GM19193 (cell line): ENCODE results near the gene ATP6V0D1.

ENCODE experiments used
- POLR2A ChIP-seq: IDR thresholded peaks from 4 replicates; pipeline ENCODE4 v1.6.1; 2011; ENCODE audit not compliant: insufficient read depth, insufficient read length; ENCODE audit errors: extremely low read depth

ATP6V0D1 gene

DNA sequence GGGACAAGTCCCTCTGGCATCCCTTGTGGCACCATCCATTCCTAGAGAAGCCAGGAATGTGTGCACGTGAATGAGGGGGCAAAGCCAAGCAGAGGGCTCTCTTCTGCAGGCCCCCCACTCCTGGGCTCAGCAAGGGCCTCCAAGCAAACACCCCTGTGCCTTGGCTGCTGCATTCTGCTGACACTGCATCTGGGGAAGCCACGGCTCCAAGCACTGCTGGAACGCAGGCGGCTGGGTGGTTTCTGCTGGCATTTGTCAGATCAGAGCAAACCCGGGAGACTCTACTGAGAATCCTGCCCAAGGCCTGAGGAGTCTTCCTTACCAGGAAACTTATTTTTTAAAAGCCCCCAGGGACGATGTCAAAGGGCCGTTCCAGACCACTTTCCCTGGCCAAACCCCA is 23.3 kb downstream of the ATP6V0D1 start:
- no peak for TF ChIP-seq POLR2A

DNA sequence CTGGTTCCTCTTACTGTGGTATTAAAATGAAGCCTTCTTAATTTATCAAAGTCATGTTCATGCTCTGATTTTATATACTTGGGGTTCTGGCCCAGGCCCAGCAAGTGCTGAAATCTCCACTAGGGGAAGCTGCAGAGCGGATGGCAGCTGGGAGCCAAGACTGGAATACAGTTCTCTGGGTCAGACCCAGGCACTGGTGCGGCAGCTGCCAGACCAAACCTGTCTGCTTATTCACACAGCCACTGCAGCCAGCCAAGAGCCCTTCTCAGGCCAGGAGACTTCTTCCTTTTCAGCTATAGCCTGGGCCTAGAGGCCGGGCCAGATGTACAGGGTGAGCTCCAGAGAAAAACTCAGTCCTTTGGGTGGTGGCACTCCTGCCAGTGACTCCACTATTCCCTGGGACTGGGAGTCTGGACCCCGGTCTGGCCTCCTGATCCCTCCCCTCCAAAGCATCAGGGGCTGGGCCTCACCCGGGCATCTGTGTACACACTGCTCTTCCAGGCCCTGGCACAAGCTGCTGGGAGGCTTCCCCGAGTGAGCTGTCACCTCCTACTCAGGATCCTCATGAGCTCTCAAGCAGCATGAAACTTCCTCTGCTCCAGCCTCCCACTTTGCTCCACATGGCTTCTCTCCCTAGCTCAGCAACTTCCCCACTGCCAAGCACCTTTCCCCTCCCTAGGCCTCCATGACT is 24.4 kb downstream of the ATP6V0D1 start:
- no peak for TF ChIP-seq POLR2A

DNA sequence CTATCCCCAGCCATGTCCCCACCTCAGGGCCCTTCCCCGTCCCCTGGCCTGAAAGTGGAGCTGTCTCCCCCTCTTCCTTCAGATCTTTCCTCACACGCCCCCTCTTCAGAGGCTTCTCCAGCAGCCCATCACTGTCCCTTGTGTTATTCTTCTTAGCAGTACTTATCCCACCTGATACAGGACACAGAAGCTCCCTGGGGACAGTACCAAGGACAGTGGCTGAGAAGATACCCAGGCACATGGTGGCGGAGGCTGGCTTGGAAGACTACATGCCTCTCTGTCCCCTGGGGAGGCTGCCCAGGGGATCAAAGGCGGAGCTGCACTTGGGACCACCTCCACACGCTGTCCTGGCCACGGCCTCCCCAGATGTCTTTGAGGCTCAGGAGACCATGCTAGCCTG is 26.1 kb downstream of the ATP6V0D1 start:
- TF ChIP-seq POLR2A: no peak

DNA sequence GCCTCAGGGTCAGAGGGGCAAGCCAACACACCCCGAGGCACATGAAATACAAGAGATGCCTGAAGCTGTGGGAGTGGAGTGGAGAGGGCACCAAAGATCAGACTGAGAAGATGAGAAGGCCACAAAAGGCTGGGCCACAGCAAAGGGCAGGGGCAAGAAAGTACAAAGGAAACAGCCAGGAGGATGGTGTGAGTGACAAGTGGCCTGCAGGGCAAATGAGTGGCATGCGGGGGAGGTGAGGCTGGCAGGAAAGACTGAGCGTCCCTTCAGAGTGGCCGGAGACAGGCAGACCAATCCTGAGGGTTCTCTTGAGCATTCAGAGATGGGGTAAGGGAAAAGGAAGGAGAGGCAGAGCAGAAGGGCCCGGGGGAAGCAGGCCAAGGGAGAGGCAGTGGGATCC is 26.9 kb downstream of the ATP6V0D1 start:
- no peak for TF ChIP-seq POLR2A

DNA sequence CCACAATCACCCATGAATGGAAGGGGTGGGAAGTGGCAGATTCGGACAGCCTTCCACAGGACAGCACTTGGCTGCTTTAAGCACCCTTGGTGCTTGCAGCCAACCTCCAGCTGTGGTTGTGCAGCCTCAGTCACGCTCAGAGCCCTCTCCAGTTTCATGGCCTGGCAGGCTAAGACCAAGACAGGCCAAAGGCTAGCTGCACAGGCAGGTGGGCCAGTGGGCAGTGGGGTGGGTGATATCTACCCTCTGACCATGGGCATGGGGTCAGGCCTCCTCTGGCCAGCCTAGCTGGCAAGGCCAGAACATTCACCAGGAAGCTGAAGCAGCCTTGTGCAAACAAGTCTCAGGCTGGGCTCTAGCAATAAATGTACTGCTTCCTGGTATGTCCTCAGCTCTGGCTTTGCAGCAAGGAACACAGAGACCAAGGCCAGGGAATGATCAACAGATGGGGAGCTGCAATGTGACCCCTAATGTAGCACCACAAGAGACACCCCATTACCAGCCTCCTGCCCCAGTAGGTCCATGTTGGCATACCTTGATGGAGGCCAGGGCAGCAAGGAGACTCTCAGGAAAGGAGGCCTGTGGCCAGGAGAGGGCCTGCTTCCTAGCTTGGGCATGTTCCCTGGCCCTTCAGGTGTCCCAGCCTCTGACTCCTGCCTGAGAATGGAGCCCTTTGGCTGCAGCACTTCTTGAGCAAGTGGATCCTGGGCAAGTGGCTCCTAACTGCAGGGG is 29.1 kb downstream of the ATP6V0D1 start:
- no peak for TF ChIP-seq POLR2A

DNA sequence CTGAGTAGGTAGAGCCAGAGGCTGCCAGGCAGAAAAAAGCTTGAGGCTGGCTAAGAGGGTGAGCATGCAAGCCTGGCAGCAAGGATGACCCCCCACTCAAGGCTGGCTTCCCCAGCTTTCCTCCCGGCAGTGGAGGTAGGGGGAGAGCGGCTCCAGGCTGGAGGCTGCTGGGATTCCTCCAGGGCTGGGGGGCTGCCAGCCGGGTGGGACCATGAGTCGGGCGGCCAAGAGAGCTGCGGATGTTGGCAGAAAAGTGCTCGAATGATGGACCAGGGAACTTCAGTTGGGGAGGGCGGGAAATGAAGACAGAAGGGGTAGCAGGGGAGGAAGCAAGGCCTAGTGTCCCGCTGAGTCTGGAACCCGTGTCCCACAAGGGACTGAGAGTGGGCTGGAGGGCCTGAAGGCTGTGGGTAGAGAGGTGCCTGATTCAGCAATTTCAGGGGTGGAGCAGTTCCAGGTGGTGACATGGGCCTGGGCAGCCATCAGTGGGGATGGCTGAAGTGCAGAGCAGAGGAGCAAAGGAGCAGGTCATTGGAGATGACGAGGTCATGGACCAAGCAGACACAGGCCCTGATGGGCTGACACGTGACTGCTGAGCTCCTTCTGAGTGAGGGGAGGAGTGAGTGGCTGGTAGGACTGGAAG is 29.8 kb downstream of the ATP6V0D1 start:
- no peak for TF ChIP-seq POLR2A

DNA sequence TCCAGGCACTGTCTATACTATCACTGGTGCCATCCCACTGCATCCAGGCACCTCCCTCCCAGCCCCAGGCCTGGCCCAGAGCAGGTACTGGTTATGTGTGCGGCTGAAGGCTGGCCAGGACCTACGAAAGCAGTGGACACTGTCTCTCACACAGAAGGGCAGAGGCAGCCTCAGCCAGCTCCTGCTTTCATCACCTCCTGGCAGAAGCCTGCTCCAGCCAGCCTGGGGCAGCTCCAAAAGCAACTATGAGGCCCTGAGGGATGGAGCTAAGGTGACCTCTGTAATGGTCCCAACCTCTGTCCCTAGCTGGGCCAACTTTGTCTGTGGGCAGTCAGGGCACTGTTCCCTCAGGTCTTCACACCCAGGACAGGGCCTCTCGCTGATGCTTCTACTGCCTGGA is 31.2 kb downstream of the ATP6V0D1 start:
- TF ChIP-seq POLR2A: no peak

DNA sequence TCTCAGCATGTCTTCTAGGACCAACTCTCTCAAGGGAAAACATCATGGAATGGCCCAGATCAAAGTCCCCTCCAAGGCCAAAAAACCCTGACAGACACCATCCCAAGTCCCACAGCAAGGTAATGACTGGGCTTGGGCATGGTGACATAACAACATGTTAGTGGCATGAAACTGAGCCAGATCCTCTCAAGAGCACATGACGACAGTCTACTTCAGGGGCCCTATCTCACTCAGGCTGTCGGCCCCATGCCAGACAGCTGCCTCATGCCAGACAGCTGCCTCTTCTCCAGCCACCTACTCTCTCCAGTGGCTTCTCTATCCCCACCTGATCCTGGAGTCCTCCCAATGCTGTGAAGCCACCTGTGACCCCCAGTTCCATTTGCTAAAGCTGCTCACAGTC is 31.6 kb downstream of the ATP6V0D1 start:
- TF ChIP-seq POLR2A: no peak

DNA sequence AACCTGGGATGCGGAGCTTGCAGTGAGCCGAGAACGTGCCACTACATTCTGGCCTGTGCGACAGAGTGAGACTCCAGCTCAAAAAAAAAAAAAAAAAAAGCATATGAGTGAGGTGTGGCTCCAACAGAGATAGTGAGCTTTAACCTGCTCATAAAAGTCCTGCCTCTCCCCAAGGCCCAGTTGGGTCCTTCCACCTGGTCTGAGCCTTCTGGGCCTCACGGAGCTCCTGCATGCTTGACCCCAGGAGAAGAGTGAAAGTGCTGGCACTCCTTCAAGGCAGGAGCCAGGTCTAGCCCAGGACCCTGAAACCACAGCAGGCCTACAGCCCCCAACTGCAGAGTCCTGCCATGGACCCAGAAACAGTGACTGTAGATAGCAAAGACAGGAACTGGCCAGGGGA is 32.4 kb downstream of the ATP6V0D1 start:
- no peak for TF ChIP-seq POLR2A

DNA sequence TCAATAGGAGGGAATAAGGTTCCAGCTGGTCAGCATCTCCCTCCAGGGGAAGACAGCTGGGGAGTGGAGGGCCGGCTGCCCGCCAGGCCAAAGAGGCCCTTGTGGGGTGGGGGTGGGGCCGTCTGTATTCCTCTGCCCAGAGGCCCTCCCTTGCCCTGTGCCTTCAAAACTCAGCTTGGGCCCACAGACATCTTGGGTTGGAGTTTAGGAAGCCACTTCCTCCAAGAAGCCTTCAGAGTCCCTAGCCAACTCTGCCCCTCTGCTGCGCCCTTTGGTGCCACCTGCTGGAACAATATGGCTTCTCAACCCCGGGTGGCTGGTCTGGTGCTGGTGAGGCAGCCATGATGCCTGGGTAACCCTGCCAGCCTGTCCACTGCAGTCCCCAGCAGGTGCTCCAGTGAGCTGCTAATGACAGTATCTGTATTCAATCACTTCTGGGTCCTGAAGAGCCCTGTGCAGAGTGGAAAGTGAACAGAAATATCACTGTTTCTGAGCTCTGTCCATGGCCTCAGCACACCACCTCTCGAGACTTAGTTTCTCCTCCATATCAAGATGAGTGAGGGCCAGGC is 33.4 kb downstream of the ATP6V0D1 start:
- no peak for TF ChIP-seq POLR2A

DNA sequence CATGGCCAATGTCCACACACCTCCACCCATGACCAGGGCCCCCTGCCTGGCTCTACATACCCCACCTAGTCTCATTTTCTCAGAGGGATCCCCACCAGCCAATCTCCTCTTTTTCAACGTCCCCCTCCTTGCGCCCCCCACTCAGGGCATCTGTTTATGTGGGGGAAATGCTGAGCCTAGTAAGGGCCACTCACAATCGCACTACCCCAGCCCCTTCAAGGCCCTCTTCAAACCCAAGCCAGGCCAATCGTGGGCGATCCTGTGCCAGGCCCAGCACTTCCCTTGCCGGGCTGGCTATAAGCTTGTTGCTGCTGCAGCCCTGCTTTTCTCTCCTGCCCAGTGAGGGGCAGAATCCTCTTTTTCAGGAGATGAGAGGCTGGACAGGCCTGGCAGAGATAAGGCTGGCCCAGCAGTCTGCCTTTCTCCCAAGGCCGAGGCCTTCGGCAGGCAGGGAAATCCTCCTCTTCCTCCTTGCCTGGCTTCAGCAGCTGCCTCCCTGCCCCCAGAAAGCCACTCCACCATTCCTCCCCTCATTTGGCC is 33.9 kb downstream of the ATP6V0D1 start:
- no peak for TF ChIP-seq POLR2A

DNA sequence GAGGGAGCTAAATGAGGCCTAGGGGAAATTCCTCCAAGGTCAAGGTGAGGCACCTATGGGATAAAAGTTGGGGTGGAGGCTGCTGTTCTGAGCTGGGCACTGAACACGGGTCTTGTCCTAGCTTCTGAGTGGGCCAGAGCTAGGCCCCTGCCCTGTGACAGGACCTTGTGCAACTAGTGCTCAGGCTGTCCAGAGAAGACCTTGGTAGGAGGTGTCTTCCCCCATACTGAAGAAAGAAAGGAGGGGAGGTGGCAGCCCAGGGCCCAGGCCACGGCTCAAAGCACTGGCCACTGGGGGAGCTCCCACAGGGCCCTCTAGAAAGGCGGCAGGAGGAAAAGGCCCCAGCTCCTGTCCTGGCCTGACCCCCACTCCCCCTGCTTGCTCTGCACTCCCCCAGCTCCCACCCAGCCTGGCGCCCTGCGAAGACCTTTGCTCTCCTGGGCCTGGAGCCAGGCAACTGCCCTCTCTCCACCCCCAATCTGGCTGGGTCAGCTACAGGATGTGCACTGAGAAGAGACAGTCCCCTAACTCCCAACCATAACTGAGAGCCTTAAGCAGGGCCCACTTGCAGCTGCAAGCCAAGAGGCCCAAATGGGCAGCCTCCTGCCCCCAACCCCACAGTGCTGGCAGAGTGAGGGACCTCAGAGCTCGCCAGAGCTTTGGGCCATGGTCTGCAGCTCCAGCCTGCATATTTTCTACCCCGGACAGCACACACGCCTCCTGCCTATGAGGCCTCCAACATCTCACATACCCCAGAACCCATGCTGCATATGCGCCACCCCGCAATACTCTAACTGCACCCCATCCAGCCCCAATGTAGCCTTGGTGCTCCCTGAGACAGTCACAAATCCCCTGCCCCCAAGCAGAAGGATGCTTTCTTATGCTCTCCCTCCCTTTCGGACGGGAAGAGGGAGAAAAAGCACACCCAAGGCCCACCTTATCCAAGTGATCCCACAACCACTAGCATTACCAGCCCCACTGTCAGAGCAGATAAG is 34.7 kb downstream of the ATP6V0D1 start:
- TF ChIP-seq POLR2A: no peak

DNA sequence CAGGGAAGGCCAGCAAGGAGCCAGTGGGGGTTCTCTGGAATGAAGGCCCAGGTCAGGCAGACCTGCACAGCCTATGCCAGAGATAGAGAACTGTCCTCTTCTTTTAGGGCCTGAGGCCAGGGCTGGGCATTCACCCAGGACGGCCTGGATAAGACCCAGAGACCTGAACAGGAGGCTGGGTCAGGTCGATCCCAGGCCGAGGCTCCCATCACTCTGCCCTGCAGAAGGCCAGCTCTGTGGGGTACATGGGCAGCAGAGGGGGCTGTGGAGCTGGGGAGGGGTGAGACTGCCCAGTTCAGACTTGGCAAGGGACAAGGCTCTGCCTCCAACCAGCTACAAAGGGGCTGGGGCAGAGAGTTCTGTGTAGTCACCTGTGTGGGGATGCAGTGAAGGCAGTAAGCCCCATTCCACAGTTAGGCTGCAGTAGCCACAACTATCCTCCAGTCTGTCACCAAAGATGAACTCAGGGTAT is 35.5 kb downstream of the ATP6V0D1 start:
- no peak for TF ChIP-seq POLR2A

DNA sequence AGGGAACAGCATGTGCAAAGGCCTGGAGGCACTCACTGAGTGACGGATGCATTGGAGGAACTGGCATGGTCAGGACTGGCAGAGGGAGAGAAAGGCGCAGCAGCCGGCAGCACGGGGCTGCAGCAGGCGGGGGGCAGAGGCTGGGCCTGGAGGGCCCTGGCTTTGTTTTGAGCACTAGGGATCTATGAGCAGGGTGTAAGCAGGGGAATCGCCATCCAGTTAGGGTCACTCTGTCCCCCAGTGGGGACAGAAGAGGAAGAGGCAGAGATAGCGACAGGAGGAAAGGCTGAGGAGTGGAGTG is 35.9 kb downstream of the ATP6V0D1 start:
- no peak for TF ChIP-seq POLR2A
